ENCODE data around the gene CACNA2D4.

Gene CACNA2D4

GRCh38 chr12:1839956-1840951 lies 78.2 kb downstream of the CACNA2D4 start:
- H4K20me1 ChIP-seq (ENCODE audit: insufficient read depth, low read length) = no peaks in the 10 kb centered on the region
- H3K79me2 ChIP-seq (ENCODE audit: low read length) = no peaks in the 10 kb centered on the region
- H3K27ac ChIP-seq (ENCODE audit: low read length) = no peak overlapping the region
- H3K9me2 ChIP-seq (replicated peaks; ENCODE audit: insufficient read depth, low read length) = no peaks in the 10 kb centered on the region
- H3K4me1 ChIP-seq (ENCODE audit: low read length) = no peaks in the 10 kb centered on the region
- no peaks in the 10 kb centered on the region for H3F3A ChIP-seq (ENCODE audit: insufficient read depth, low read length)
- peaks cover 92% of the 10 kb centered on the region for H3K27me3 ChIP-seq (replicated peaks; ENCODE audit: insufficient read depth, low read length)
- H3K4me2 ChIP-seq (ENCODE audit: low read depth, low read length) = no peak overlapping the region
- no peak overlapping the region for H3K9ac ChIP-seq (ENCODE audit: low read length)
- TF ChIP-seq, protein P1, sequence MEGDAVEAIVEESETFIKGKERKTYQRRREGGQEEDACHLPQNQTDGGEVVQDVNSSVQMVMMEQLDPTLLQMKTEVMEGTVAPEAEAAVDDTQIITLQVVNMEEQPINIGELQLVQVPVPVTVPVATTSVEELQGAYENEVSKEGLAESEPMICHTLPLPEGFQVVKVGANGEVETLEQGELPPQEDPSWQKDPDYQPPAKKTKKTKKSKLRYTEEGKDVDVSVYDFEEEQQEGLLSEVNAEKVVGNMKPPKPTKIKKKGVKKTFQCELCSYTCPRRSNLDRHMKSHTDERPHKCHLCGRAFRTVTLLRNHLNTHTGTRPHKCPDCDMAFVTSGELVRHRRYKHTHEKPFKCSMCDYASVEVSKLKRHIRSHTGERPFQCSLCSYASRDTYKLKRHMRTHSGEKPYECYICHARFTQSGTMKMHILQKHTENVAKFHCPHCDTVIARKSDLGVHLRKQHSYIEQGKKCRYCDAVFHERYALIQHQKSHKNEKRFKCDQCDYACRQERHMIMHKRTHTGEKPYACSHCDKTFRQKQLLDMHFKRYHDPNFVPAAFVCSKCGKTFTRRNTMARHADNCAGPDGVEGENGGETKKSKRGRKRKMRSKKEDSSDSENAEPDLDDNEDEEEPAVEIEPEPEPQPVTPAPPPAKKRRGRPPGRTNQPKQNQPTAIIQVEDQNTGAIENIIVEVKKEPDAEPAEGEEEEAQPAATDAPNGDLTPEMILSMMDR (IDR thresholded peaks at IDR 0.05; ENCODE audit: low read length) = no peak
- no peak for TF ChIP-seq EZH2phosphoT487 (IDR thresholded peaks at IDR 0.05; ENCODE audit: low read length)
- TF ChIP-seq EZH2 (optimal IDR thresholded peaks at IDR 0.05; ENCODE audit: low read depth, low read length) = no peak
- H2AFZ ChIP-seq (ENCODE audit: low read length) = no peak overlapping the region
- H3K9me3 ChIP-seq (replicated peaks; ENCODE audit: insufficient read depth, low read length) = no peaks in the 10 kb centered on the region
- H3K36me3 ChIP-seq (replicated peaks; ENCODE audit: insufficient read depth, low read length) = no peaks in the 10 kb centered on the region
- DNase-seq = no peak
- H3K4me3 ChIP-seq (ENCODE audit: low read length) = no peak overlapping the region

- peak overlapping the region; percentile 28; the same call in 1 of the 2 replicates for H3K4me2 ChIP-seq (ENCODE audit: low read depth, low read length)
Measured at GRCh38 chr12:1839464-1839863, 79.0 kb downstream of the CACNA2D4 start.

GRCh38 chr12:1838994-1839365 lies 79.5 kb downstream of the CACNA2D4 start:
- no peaks in the 10 kb centered on the region for H3K9me2 ChIP-seq (replicated peaks; ENCODE audit: insufficient read depth, low read length)
- H4K20me1 ChIP-seq (ENCODE audit: insufficient read depth, low read length) = no peaks in the 10 kb centered on the region
- no peak overlapping the region for H3K27ac ChIP-seq (ENCODE audit: low read length)
- no peak overlapping the region for H3K4me3 ChIP-seq (ENCODE audit: low read length)
- H3K79me2 ChIP-seq (ENCODE audit: low read length) = no peaks in the 10 kb centered on the region
- no peaks in the 10 kb centered on the region for H3F3A ChIP-seq (ENCODE audit: insufficient read depth, low read length)
- H2AFZ ChIP-seq (ENCODE audit: low read length) = no peak overlapping the region
- H3K27me3 ChIP-seq (replicated peaks; ENCODE audit: insufficient read depth, low read length) = peaks cover 94% of the 10 kb centered on the region
- no peak overlapping the region for H3K9ac ChIP-seq (ENCODE audit: low read length)
- no peaks in the 10 kb centered on the region for H3K4me1 ChIP-seq (ENCODE audit: low read length)
- no peak for DNase-seq
- TF ChIP-seq, protein P1 (IDR thresholded peaks at IDR 0.05; ENCODE audit: low read length) = no peak
- TF ChIP-seq EZH2 (optimal IDR thresholded peaks at IDR 0.05; ENCODE audit: low read depth, low read length) = no peak
- TF ChIP-seq EZH2phosphoT487 (IDR thresholded peaks at IDR 0.05; ENCODE audit: low read length) = no peak
- H3K36me3 ChIP-seq (replicated peaks; ENCODE audit: insufficient read depth, low read length) = no peaks in the 10 kb centered on the region
- peak overlapping the region; percentile 28; the same call in 1 of the 2 replicates for H3K4me2 ChIP-seq (ENCODE audit: low read depth, low read length)
- no peaks in the 10 kb centered on the region for H3K9me3 ChIP-seq (replicated peaks; ENCODE audit: insufficient read depth, low read length)

More at GRCh38 chr12:1839464-1839863, 79.0 kb downstream of the CACNA2D4 start:
- no peak overlapping the region for H3K9ac ChIP-seq (ENCODE audit: low read length)
- no peaks in the 10 kb centered on the region for H3K4me1 ChIP-seq (ENCODE audit: low read length)
- H3K27me3 ChIP-seq (replicated peaks; ENCODE audit: insufficient read depth, low read length) = peaks cover 94% of the 10 kb centered on the region
- no peaks in the 10 kb centered on the region for H3K79me2 ChIP-seq (ENCODE audit: low read length)
- no peaks in the 10 kb centered on the region for H3K9me2 ChIP-seq (replicated peaks; ENCODE audit: insufficient read depth, low read length)
- no peaks in the 10 kb centered on the region for H3K9me3 ChIP-seq (replicated peaks; ENCODE audit: insufficient read depth, low read length)
- H2AFZ ChIP-seq (ENCODE audit: low read length) = no peak overlapping the region
- no peaks in the 10 kb centered on the region for H4K20me1 ChIP-seq (ENCODE audit: insufficient read depth, low read length)
- H3K4me3 ChIP-seq (ENCODE audit: low read length) = no peak overlapping the region
- H3F3A ChIP-seq (ENCODE audit: insufficient read depth, low read length) = no peaks in the 10 kb centered on the region
- DNase-seq = no peak
- H3K27ac ChIP-seq (ENCODE audit: low read length) = no peak overlapping the region
- TF ChIP-seq, protein P1 (IDR thresholded peaks at IDR 0.05; ENCODE audit: low read length) = no peak
- no peak for TF ChIP-seq EZH2 (optimal IDR thresholded peaks at IDR 0.05; ENCODE audit: low read depth, low read length)
- TF ChIP-seq EZH2phosphoT487 (IDR thresholded peaks at IDR 0.05; ENCODE audit: low read length) = no peak
- H3K36me3 ChIP-seq (replicated peaks; ENCODE audit: insufficient read depth, low read length) = no peaks in the 10 kb centered on the region
